MM.1S (cell line): Measurements from ENCODE around the gene HSD17B8.

ENCODE experiments used
- DNase-seq: peaks from one replicate; pipeline ENCODE4 v3.0.0-alpha.2; 2015
- H2AFZ ChIP-seq: fragments of 300-600 bp; sonication (generic); 2 replicates; pipeline ENCODE4 v1.6.0; 2016; ENCODE audit warnings: antibody characterized with exemption, low read length
- H3F3A ChIP-seq: fragments of 300-600 bp; sonication (generic); 2 replicates; pipeline ENCODE4 v1.6.1; 2016; ENCODE audit warnings: mild to moderate bottlenecking, antibody characterized with exemption, low read length, moderate library complexity, mixed read lengths; ENCODE audit not compliant: insufficient read depth
- H3K27ac ChIP-seq: fragments of 300-600 bp; sonication (generic); 2 replicates; pipeline ENCODE4 v1.5.1; 2016; ENCODE audit warnings: mild to moderate bottlenecking, low read length
- H3K27me3 ChIP-seq: fragments of 300-600 bp; sonication (generic); replicated peaks from 2 replicates; pipeline ENCODE4 v1.6.0; 2016; ENCODE audit warnings: low read length; ENCODE audit not compliant: insufficient read depth
- H3K36me3 ChIP-seq: fragments of 300-600 bp; sonication (generic); replicated peaks from 2 replicates; pipeline ENCODE4 v1.6.1; 2016; ENCODE audit warnings: mild to moderate bottlenecking, low read length, mixed read lengths; ENCODE audit not compliant: insufficient read depth
- H3K4me1 ChIP-seq: fragments of 300-600 bp; sonication (generic); 2 replicates; pipeline ENCODE4 v1.6.1; 2016; ENCODE audit warnings: low read length, mixed read lengths
- H3K4me2 ChIP-seq: fragments of 300-600 bp; sonication (generic); 2 replicates; pipeline ENCODE4 v1.6.0; 2016; ENCODE audit warnings: low read depth, low read length
- H3K4me3 ChIP-seq: fragments of 300-600 bp; sonication (generic); 2 replicates; pipeline ENCODE4 v1.5.1; 2016; ENCODE audit warnings: low read length, mixed read lengths
- H3K79me2 ChIP-seq: fragments of 300-600 bp; sonication (generic); 2 replicates; pipeline ENCODE4 v1.6.1; 2016; ENCODE audit warnings: mixed run types, low read length, mixed read lengths
- H3K9ac ChIP-seq: fragments of 300-600 bp; sonication (generic); 2 replicates; pipeline ENCODE4 v1.6.1; 2016; ENCODE audit warnings: low read length, mixed read lengths
- H3K9me2 ChIP-seq: fragments of 300-600 bp; sonication (generic); replicated peaks from 2 replicates; pipeline ENCODE4 v1.6.1; 2016; ENCODE audit warnings: mild to moderate bottlenecking, low read length, mixed read lengths; ENCODE audit not compliant: insufficient read depth
- H3K9me3 ChIP-seq: fragments of 300-600 bp; sonication (generic); replicated peaks from 2 replicates; pipeline ENCODE4 v1.6.1; 2016; ENCODE audit warnings: mild to moderate bottlenecking, low read length, mixed read lengths; ENCODE audit not compliant: insufficient read depth
- H4K20me1 ChIP-seq: fragments of 300-600 bp; sonication (generic); 2 replicates; pipeline ENCODE4 v1.6.1; 2016; ENCODE audit warnings: mild to moderate bottlenecking, low read length, moderate library complexity, mixed read lengths; ENCODE audit not compliant: insufficient read depth
- CTCF ChIP-seq: fragments of 300-600 bp; sonication (generic); IDR thresholded peaks from 2 replicates; pipeline ENCODE4 v1.5.1; 2016; ENCODE audit warnings: antibody characterized with exemption, low read length, mixed read lengths
- EZH2 ChIP-seq: fragments of 300-600 bp; sonication (generic); optimal IDR thresholded peaks from 2 replicates; pipeline ENCODE3; 2017; ENCODE audit warnings: low read depth, mild to moderate bottlenecking, antibody characterized with exemption, low read length, mixed read lengths
- EZH2phosphoT487 ChIP-seq: fragments of 300-600 bp; sonication (generic); IDR thresholded peaks from 2 replicates; pipeline ENCODE4 v1.6.1; 2018; ENCODE audit warnings: antibody characterized with exemption, low read length

HSD17B8 gene

GRCh38 chr6:33187809-33188208 is 16.6 kb upstream of the HSD17B8 start:
- Histone ChIP-seq H3K4me2 (no peak overlapping the region), H3K79me2 (no peaks in the 10 kb centered on the region), H3K36me3 (no peaks in the 10 kb centered on the region), H2AFZ (no peak overlapping the region), H4K20me1 (no peaks in the 10 kb centered on the region), H3K9me2 (no peaks in the 10 kb centered on the region), H3K9me3 (no peaks in the 10 kb centered on the region), H3K4me3 (no peak overlapping the region), H3F3A (no peaks in the 10 kb centered on the region), H3K27me3 (peaks cover 9% of the 10 kb centered on the region), H3K27ac (no peak overlapping the region), H3K4me1 (peaks cover 9% of the 10 kb centered on the region), H3K9ac (no peak overlapping the region)
- TF ChIP-seq CTCF (no peak), EZH2phosphoT487 (no peak), EZH2 (no peak)
- DNase-seq = no peak

GRCh38 chr6:33189164-33189563 is 15.3 kb upstream of the HSD17B8 start:
- Histone ChIP-seq H3F3A (no peaks in the 10 kb centered on the region), H3K4me3 (no peak overlapping the region), H3K9ac (no peak overlapping the region), H3K36me3 (no peaks in the 10 kb centered on the region), H3K9me2 (no peaks in the 10 kb centered on the region), H3K9me3 (no peaks in the 10 kb centered on the region), H2AFZ (no peak overlapping the region), H3K79me2 (no peaks in the 10 kb centered on the region), H3K27ac (no peak overlapping the region), H4K20me1 (no peaks in the 10 kb centered on the region), H3K4me1 (no peaks in the 10 kb centered on the region), H3K4me2 (no peak overlapping the region), H3K27me3 (peaks cover 10% of the 10 kb centered on the region)
- TF ChIP-seq EZH2phosphoT487 = no peak
- no peak for TF ChIP-seq CTCF
- TF ChIP-seq EZH2 = no peak
- DNase-seq = no peak

GRCh38 chr6:33189625-33190448 is 14.6 kb upstream of the HSD17B8 start:
- TF ChIP-seq EZH2phosphoT487 (no peak), CTCF (no peak), EZH2 (no peak)
- no peak overlapping the region for H3K9ac ChIP-seq
- H3K36me3 ChIP-seq = no peaks in the 10 kb centered on the region
- H3K27ac ChIP-seq = no peak overlapping the region
- H3K27me3 ChIP-seq = peaks cover 10% of the 10 kb centered on the region
- H3K9me2 ChIP-seq = no peaks in the 10 kb centered on the region
- no peaks in the 10 kb centered on the region for H3K9me3 ChIP-seq
- H2AFZ ChIP-seq = no peak overlapping the region
- H3K4me2 ChIP-seq = no peak overlapping the region
- no peaks in the 10 kb centered on the region for H3K4me1 ChIP-seq
- H3K79me2 ChIP-seq = no peaks in the 10 kb centered on the region
- no peak overlapping the region for H3K4me3 ChIP-seq
- no peaks in the 10 kb centered on the region for H4K20me1 ChIP-seq
- DNase-seq = no peak
- no peaks in the 10 kb centered on the region for H3F3A ChIP-seq
